ENCODE measurements around the gene ZMAT5. TPM values are rescaled to one million over a fixed set of nuclear protein-coding genes. Genes with fewer than 3 reads are reported as not detected.
A peak's percentile ranks its signal among the peaks of the same experiment; 100 is the strongest.

Gene ZMAT5
- total RNA-seq, 1 donor from 2014 or later: 21.1 TPM

DNA sequence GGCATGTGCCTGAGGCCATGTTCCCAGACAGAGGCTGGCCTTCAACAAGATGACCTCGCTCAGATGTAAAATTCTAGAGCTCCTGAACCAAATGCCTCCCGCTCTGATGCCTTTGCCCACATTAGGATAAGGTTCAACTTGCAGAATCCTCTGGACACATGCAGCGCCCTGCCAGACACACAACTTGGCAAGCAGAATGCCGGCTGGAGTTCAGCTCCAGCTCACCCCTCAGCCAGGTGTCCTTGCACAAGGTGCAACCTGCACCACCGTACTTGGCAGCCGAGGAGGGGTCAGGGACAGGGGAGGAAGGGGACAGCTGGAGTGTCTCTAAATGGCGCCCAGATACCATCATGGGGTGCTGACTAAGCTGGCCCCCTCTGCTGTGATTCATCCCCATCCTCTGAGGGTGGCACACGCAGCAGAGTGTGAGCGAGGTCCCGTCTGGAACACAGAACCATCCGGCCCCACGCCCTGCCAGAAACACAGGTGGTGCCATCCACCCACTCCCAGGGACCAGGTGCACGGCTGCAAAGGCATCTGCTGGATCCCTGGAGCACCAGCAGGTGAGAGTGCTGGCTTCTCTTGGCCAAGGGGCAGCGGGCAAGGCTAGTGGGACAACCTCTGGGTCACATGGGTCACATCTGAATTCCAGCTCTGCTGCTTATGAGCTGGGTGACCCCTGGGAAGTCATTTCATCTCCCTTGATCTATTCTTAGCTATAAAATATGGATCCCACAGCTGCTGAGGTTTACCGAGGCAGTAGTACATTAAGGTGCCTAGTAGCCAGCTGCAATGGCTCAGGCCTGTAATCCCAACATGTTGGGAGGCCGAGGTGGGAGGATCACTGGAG is 12.8 kb downstream of the ZMAT5 start:
- ATAC-seq: no peak

DNA sequence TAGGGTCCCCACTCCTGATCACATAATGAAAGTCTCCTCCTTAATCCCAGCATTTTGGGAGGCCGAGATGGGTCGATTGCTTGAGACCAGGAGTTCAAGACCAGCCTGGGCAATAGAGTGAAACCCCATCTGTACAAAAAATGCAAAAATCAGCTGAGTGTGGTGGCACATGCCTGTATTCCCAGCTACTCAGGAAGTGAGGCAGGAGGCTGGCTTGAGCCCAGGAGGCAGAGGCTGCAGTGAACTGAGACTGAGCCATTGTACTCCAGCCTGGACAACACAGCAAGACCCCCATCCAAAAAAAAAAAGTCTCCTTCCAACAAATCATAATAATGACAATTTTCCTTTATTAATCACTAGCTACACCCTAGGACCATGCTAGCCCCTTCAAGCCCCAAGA is 15.1 kb downstream of the ZMAT5 start:
- no peak for ATAC-seq

GRCh38 chr22:29750559-29751538 is 16.0 kb downstream of the ZMAT5 start:
- ATAC-seq: peak; percentile 24

DNA sequence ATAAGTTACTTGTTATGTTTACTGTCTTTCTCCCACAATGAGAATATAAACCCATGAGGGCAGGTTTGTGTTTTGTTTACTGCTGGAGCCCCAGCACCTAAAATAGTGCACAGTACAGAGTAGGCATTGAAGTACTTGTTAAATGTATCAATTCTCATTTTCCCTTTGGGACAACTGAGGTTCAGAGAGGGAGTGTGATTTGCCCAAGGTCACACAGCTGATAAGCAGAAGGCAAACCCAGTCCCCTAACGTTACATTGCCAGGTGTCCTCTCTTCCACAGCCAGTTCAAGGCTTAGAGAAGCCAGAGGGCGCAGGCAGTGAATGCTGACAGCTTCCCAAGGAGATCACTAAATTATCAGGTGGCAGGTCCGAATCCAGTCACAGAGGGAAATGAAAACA is 16.8 kb downstream of the ZMAT5 start:
- no peak for ATAC-seq

DNA sequence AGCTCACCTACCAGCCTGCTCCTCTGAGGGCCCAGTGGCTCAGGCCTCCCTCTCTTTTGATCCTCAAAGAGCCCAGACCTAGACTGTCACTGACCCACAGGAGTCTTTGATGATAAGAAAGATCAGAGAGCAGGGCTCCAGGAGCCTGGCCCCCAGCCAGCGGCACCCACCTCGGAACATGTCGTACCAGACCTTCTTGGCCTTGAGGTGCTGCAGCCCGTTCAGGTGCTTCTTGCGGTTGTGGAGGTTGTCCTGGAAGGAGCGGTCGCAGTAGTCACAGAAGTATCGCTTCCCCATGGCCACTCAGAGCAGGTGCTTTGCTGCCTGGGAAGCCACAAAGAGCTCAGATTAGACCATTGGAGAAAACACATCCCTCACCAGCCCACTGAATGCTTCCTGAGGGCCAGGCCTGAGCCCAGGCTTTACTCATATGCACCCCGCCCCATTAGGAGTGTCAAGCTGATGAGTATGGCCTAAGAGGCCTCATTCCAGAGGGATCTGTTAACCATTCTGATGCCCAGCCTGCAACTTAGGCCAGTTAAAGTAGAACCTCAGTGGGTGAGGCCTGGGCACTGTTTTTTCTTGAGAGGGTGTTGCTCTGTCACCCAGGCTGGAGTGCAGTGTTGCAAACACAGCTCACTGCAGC is 18.4 kb downstream of the ZMAT5 start:
- peak; percentile 72 for ATAC-seq

DNA sequence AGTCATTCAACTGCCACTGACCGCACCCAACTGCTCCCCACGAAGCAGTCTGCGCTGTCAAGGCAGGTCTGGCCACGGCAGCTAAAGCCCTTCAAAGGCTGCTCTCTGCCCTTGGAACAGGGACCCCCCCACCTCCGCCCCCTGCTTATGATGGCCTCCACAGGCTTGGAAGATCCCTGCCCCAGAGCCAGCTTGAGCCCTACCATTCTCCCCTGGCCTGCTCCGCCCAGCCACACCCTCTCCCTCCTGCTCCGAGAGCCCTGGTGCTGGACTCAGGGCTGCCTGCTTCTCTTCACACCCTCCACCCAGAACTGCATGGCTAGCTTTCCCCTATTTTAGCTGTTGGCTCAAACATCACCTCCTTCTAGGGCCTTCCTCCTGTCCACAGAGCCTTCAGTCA is 19.0 kb downstream of the ZMAT5 start:
- peak; percentile 66 for ATAC-seq

GRCh38 chr22:29744902-29745301 is 21.9 kb downstream of the ZMAT5 start:
- peak; percentile 75 for ATAC-seq

- ATAC-seq: no peak
These were observed 24.5 kb downstream of the ZMAT5 start for GRCh38 chr22:29742326-29742725.

- ATAC-seq: no peak
These were observed 24.9 kb downstream of the ZMAT5 start for GRCh38 chr22:29741926-29742325.

- ATAC-seq: no peak
These were observed 26.6 kb downstream of the ZMAT5 start for GRCh38 chr22:29740216-29740615.

GRCh38 chr22:29739346-29739875 is 27.4 kb downstream of the ZMAT5 start:
- ATAC-seq: no peak

DNA sequence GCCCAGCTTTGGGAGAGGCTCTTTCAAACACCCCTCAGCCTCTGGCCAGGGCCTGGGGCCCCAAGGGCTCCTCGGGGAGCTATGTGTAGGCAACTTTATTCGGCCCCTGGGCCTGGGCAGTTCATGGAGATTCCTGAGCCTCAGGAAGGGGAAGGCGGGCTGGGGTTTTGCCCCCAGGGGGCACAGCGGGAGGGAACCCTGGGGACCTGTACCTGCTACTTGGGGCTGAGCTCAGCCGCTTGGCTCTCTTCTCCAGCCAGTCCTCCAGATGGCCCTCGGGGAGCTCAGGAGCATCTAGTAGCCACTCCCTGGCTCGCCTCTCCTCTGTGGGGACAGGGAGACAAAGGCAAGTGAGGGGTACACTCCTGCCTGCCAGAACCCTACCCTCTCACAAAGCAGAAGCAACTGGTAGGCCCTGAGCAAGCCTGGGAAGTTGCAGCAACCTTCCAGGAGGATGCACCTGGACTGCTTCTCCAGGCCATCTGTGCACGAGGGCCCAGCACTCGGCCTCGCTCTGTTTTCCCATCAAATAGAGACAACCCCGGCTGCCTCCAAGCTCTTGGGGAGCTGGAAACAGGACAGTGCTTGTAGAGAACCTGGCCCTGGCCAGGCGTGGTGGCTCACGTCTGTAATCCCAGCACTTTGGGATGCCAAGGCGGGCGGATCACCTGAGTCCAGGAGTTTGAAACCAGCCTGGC is 28.5 kb downstream of the ZMAT5 start:
- no peak for ATAC-seq

DNA sequence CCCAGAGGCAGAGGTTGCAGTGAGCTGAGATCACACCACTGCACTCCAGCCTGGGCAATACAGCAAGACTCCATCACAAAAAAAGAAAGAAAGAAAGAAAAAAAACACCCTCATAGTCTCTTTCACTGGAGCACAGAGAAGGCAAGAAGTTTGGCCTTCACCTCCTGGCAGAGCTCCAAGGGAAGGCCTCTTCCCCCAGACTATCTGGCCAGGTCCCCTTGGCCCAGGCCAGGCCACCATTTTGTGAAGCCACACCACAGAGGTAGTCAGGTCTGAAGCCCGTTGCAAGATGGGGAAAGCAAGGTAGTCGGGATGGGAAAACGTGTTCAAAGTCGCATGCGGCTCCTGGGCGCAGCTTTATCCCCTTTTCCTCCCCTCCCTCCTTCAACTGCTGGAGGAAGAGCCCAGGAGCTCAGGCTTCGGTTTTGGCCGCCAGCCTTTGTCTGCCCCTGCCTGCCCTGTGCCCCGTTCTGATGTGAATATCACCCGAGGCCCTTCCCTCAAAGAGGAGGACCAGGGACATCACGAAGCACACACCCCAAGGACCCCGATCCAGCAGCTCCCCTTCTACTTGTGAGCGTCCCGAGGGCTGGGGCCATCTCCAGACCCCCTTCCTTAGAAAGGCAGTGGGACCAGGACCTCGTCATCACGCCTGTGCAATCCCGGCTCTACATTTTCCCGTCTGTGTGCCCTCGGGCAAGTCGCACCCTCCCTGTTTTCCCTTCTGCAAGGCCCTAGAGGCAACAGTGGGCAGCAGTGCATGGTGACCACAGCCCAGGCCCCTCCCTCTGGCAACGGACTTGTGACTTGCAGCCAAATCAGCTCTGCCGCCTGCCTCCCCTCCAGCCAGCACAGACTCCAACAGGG is 29.3 kb downstream of the ZMAT5 start:
- ATAC-seq: no peak

DNA sequence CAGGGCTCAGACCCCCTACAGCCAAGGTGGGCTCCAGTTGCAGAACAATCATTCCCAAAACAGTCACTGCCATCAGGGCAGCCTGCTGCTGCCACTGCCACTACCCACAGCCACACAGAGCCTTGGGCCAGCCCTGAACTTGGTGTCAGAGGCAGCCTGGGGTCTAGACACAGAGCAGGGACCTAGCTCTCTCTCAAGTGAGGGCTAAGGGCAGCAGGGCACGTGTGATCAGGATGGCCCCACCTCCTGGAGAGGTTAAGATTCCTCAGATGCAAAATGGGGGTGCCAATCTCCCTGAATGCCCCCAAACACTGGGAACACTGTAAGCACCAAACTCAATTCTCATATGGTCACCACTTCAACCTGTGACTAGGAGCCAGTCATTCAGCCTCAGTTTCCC is 31.4 kb downstream of the ZMAT5 start:
- no peak for ATAC-seq

DNA sequence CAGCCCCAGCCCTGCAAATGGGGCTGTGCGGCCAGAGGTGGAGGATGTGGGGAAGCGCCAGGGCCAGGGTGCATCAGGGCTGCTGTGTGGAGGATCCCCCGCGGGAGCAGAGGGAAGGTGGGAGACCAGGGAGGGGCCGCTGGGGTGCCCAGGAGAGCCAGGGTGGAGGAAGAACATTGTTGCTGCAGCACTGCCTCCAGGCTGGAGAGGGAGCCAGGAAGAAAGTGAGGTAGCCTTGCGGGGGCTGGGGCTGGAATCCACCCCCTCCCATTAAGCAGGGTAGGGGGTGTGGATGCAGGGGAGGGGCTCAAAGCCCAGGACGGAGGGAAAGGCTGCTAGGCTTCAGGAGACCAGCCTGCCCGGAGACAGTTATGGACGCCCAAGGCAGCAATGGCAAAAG is 32.0 kb downstream of the ZMAT5 start:
- no peak for ATAC-seq

DNA sequence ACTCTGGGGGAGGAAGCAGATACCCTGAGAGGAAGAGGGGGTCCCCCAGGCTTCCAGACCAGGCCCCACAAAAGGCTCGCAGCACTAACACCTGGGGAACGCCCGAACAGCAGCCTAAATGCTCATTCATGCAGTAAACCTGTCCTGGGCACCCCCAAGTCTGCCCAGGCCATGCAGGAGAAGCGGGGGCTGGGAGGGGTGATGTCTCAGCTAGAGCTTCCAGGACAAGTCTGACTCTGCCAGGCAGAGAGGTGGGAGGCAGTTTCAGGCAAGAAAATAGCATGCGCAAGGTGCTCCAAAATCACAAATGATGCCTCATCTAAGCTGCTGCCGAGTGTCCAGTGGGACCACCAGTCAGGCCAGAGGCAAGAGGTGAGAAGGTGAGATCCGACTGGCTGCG is 32.4 kb downstream of the ZMAT5 start:
- ATAC-seq: no peak

- peak; percentile 52 for ATAC-seq
These were observed 33.2 kb downstream of the ZMAT5 start for GRCh38 chr22:29733362-29734201.

DNA sequence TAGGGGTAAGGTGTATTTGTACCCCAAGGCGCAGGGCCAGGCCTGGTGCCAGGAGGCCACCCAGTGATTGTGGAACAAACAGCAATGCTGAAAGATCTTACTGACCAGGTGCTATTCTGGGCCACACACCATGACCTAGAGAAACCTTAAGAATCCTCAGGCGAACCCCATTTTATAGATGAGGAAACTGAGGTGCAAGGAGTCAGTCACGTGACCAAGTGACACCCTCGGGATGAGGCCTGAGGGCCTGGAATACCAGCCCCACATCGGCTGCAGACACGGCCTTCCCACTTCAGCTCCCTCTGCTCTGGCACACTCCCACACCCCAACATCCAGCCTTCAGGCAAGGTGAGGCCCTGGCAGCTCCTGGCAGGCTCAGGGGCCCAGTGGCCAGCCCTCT is 33.9 kb downstream of the ZMAT5 start:
- peak; percentile 2 for ATAC-seq

- ATAC-seq: no peak
These were observed 35.6 kb downstream of the ZMAT5 start for GRCh38 chr22:29731058-29731850.
